Measurements from ENCODE around the gene PTTG1. TPM values are rescaled to one million over a fixed set of nuclear protein-coding genes. Genes with fewer than 3 reads are reported as not detected.

PTTG1 gene
- total RNA-seq, 1 experiment from 2014 or later = 183 TPM

DNA sequence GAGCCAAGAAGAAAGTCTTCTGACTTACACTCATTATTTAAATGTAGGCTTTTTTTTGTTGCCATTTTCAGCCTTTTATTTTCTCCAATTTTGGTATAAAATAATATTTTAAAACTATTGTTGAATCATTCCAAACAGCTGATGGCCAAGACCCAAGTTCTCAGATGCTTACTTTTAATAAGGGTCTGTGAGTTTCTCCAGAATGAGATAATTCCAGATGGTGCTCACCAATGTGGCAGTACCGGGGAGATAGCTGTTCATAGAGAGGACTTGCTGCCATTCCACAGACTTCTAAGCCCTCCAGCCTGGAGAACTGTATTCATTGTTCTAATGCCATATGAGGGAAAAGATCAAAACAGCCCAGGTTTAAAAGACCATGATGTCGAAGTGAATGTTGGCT, 46.0 kb upstream of the PTTG1 start:
- H3K9me3 ChIP-seq (ENCODE audit: control insufficient read depth in 1 of 2, insufficient read depth in 1 of 2, low read depth in 1 of 2, low read length in 2 of 2) = no peaks in the 10 kb centered on the region
- H2AFZ ChIP-seq (ENCODE audit: low read depth, low read length, poor library complexity, severe bottlenecking) = no peak overlapping the region
- intact Hi-C loops (cut with micrococcal nuclease) = no loop called here
- peaks cover 0 to 1% of the 10 kb centered on the region in 2 experiments; a peak in 1 of 4 replicates for H3K4me1 ChIP-seq (ENCODE audit: control insufficient read depth in 1 of 2, insufficient read depth in 2 of 2, low read length in 2 of 2)
- POLR2A ChIA-PET = no interaction called here
- no peak overlapping the region for H3K9ac ChIP-seq (ENCODE audit: low read length)
- CTCF ChIA-PET = no interaction called here
- no peak overlapping the region for H3K4me3 ChIP-seq (replicated peaks in 1 of 2; ENCODE audit: low read depth in 1 of 2, low read length in 2 of 2)
- no peak overlapping the region for H3K4me2 ChIP-seq (ENCODE audit: low read length)
- no peaks in the 10 kb centered on the region for H3K79me2 ChIP-seq (ENCODE audit: insufficient read depth, low read length)
- DNase-seq (ENCODE audit: low read depth, low spot score) (no peak), ATAC-seq (no peak)
- no peaks in the 10 kb centered on the region for H3K9me2 ChIP-seq (ENCODE audit: insufficient read depth)
- peaks cover 32% of the 10 kb centered on the region for H3K27me3 ChIP-seq (ENCODE audit: insufficient read depth, low read length)
- RAD21 ChIA-PET (ENCODE audit: low non-redundant PET in 1 of 2, low total read pairs in 2 of 2, uncharacterized antibody in 2 of 2, unreplicated experiment in 2 of 2) = no interaction called here
- H3K36me3 ChIP-seq (ENCODE audit: control insufficient read depth in 1 of 2, insufficient read depth in 2 of 2, low read length in 2 of 2) = no peaks in the 10 kb centered on the region
- no peak overlapping the region for H3K27ac ChIP-seq (ENCODE audit: low read depth, low read length)
- BruUV-seq (replicated peaks) = no TSS peak
- H4K20me1 ChIP-seq (ENCODE audit: insufficient read depth) = no peaks in the 10 kb centered on the region
- TF ChIP-seq POLR2AphosphoS5 (IDR thresholded peaks at IDR 0.05; ENCODE audit: low read depth, low read length) = no peak
- TF ChIP-seq SRF (IDR thresholded peaks at IDR 0.05; ENCODE audit: low read depth) = no peak
- no peak for TF ChIP-seq YY1 (IDR thresholded peaks at IDR 0.05; ENCODE audit: extremely low read depth, insufficient replicate concordance, low read depth, low read length)
- TF ChIP-seq CBX3 (IDR thresholded peaks at IDR 0.05; ENCODE audit: low read depth) = no peak
- no peak for TF ChIP-seq EZH2 (IDR thresholded peaks at IDR 0.05)
- no peak for TF ChIP-seq RAD21 (IDR thresholded peaks at IDR 0.05; ENCODE audit: low read depth)
- TF ChIP-seq, protein P1, sequence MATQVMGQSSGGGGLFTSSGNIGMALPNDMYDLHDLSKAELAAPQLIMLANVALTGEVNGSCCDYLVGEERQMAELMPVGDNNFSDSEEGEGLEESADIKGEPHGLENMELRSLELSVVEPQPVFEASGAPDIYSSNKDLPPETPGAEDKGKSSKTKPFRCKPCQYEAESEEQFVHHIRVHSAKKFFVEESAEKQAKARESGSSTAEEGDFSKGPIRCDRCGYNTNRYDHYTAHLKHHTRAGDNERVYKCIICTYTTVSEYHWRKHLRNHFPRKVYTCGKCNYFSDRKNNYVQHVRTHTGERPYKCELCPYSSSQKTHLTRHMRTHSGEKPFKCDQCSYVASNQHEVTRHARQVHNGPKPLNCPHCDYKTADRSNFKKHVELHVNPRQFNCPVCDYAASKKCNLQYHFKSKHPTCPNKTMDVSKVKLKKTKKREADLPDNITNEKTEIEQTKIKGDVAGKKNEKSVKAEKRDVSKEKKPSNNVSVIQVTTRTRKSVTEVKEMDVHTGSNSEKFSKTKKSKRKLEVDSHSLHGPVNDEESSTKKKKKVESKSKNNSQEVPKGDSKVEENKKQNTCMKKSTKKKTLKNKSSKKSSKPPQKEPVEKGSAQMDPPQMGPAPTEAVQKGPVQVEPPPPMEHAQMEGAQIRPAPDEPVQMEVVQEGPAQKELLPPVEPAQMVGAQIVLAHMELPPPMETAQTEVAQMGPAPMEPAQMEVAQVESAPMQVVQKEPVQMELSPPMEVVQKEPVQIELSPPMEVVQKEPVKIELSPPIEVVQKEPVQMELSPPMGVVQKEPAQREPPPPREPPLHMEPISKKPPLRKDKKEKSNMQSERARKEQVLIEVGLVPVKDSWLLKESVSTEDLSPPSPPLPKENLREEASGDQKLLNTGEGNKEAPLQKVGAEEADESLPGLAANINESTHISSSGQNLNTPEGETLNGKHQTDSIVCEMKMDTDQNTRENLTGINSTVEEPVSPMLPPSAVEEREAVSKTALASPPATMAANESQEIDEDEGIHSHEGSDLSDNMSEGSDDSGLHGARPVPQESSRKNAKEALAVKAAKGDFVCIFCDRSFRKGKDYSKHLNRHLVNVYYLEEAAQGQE (IDR thresholded peaks at IDR 0.05; ENCODE audit: low read depth) = no peak
- TF ChIP-seq SP1 (IDR thresholded peaks at IDR 0.05; ENCODE audit: low read depth) = no peak
- TF ChIP-seq, protein P2, sequence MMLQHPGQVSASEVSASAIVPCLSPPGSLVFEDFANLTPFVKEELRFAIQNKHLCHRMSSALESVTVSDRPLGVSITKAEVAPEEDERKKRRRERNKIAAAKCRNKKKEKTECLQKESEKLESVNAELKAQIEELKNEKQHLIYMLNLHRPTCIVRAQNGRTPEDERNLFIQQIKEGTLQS (IDR thresholded peaks at IDR 0.05) = no peak
- no peak for TF ChIP-seq ELF1 (IDR thresholded peaks at IDR 0.05; ENCODE audit: borderline replicate concordance, low read depth)
- no peak for TF ChIP-seq ZNF274 (IDR thresholded peaks at IDR 0.05; ENCODE audit: low read depth, low read length)
